GM23248 (cell line): Measurements from ENCODE around the gene MRPS21.

Experiments used
- EZH2 ChIP-seq: fragments of 200-600 bp; sonication (generic); IDR thresholded peaks from 2 replicates; pipeline ENCODE4 v1.6.1; 2018; ENCODE audit warnings: antibody characterized with exemption, mild to moderate bottlenecking; ENCODE audit not compliant: insufficient read depth, poor library complexity, severe bottlenecking
- EZH2phosphoT487 ChIP-seq: fragments of 200-600 bp; sonication (generic); IDR thresholded peaks from 2 replicates; pipeline ENCODE4 v1.6.1; 2018; ENCODE audit warnings: antibody characterized with exemption, moderate library complexity, mild to moderate bottlenecking, low read depth; ENCODE audit not compliant: insufficient read depth

DNA sequence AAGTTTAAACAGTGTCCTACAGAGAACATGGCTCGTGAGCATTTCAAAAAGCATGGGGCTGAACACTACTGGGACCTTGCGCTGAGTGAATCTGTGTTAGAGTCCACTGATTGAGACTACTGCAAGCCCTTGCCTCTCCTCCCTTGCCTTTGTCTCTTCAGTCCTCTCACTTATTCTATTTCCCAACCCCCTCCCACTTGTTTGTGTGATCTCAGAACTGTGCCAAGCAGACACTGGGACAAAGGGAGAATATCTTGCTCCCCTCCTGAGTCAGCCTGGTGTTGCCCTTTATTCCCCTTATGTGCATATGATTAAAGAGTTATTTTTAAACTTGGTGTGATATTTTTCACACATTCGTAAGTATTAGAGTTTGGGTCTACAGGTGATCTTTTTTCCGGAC, 59.2 kb downstream of the MRPS21 start:
- TF ChIP-seq EZH2 (no peak), EZH2phosphoT487 (no peak)
